RWPE2 (cell line): ENCODE data around the gene CHRND.

Experiments used
- ATAC-seq: fragments of 200-7000 bp; cut with Tn5 transposase; 3 replicates; pipeline ENCODE4 v1.9.1; 2021; ENCODE audit warnings: low read depth
- DNase-seq: peaks from one replicate; pipeline ENCODE4 v3.0.0-alpha.2; 2020; ENCODE audit warnings: low spot score
- H3K27ac ChIP-seq: fragments of 450-650 bp; 2 replicates; pipeline ENCODE4 v1.5.1; 2017; ENCODE audit warnings: mild to moderate bottlenecking; ENCODE audit not compliant: poor library complexity, severe bottlenecking
- H3K27me3 ChIP-seq: fragments of 250-450 bp; sonication (Bioruptor Pico); 2 replicates; pipeline ENCODE4 v1.5.1; 2021; ENCODE audit warnings: mild to moderate bottlenecking, moderate library complexity; ENCODE audit not compliant: insufficient read depth, poor library complexity, severe bottlenecking
- H3K36me3 ChIP-seq: fragments of 250-450 bp; sonication (Bioruptor Pico); 2 replicates; pipeline ENCODE4 v1.5.1; 2020; ENCODE audit warnings: low read depth, mild to moderate bottlenecking, moderate library complexity
- H3K4me1 ChIP-seq: fragments of 250-450 bp; sonication (Bioruptor Pico); 2 replicates; pipeline ENCODE4 v1.5.1; 2021; ENCODE audit warnings: mild to moderate bottlenecking, moderate library complexity; ENCODE audit not compliant: insufficient read depth, poor library complexity, severe bottlenecking
- H3K4me3 ChIP-seq: fragments of 250-450 bp; sonication (Bioruptor Pico); 2 replicates; pipeline ENCODE4 v1.5.1; 2021; ENCODE audit warnings: mild to moderate bottlenecking, moderate library complexity; ENCODE audit not compliant: severe bottlenecking
- H3K9me3 ChIP-seq: fragments of 250-450 bp; sonication (Bioruptor Pico); 2 replicates; pipeline ENCODE4 v1.5.1; 2021; ENCODE audit warnings: mild to moderate bottlenecking, moderate library complexity; ENCODE audit not compliant: severe bottlenecking
- TF ChIP-seq, protein P1 (sequence below): fragments of 450-650 bp; IDR thresholded peaks from one replicate; pipeline ENCODE4 v1.5.1; 2017; ENCODE audit warnings: mild to moderate bottlenecking, moderate library complexity; ENCODE audit not compliant: poor library complexity, severe bottlenecking

Gene CHRND

DNA sequence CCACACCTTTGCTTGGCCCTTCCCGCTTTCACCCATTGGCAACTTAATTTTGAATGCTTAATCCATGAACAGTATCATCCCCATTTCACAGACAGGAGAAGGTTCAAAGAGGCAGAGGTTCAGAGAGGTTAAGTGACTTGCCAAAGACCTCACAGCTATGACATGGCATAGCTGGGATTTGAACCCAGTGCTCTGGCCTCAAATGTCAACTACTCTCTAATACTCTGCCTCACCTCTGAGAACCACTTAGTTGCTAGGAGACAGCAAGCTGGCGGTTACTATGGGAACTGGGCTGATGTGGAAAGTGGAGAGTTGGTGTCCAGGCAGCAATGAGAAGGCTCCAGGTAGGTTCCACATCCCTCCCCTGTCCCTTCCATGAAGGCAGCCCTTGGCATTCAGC, 21.5 kb upstream of the CHRND start:
- Histone ChIP-seq H3K27ac (no peak overlapping the region), H3K9me3 (no peaks in the 10 kb centered on the region), H3K36me3 (no peaks in the 10 kb centered on the region), H3K4me3 (no peak overlapping the region), H3K27me3 (peaks cover 34% of the 10 kb centered on the region), H3K4me1 (no peaks in the 10 kb centered on the region)
- DNase-seq (no peak), ATAC-seq (no peak)
- TF ChIP-seq, protein P1, sequence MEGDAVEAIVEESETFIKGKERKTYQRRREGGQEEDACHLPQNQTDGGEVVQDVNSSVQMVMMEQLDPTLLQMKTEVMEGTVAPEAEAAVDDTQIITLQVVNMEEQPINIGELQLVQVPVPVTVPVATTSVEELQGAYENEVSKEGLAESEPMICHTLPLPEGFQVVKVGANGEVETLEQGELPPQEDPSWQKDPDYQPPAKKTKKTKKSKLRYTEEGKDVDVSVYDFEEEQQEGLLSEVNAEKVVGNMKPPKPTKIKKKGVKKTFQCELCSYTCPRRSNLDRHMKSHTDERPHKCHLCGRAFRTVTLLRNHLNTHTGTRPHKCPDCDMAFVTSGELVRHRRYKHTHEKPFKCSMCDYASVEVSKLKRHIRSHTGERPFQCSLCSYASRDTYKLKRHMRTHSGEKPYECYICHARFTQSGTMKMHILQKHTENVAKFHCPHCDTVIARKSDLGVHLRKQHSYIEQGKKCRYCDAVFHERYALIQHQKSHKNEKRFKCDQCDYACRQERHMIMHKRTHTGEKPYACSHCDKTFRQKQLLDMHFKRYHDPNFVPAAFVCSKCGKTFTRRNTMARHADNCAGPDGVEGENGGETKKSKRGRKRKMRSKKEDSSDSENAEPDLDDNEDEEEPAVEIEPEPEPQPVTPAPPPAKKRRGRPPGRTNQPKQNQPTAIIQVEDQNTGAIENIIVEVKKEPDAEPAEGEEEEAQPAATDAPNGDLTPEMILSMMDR = no peak

DNA sequence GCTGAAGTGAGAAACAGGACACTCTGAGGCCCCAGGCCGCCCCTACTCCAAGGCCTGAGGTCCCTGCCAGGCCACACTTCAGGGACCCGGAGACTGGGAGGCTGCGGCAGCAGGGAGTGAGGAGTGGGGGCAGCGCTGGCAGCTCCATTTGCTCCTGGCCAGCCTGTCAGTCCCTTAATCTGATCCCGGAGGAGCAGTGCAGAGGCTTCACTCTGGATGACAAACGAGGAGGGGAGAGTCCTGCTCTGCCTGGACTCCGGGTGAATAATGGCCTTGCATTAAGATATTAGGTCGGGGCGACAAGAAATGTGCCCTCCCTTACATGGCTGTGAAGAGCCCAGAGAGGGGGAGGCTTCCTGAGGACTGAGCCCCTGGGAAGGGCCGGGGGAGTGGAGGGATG, 20.1 kb upstream of the CHRND start:
- Histone ChIP-seq H3K9me3 (no peaks in the 10 kb centered on the region), H3K36me3 (no peaks in the 10 kb centered on the region), H3K27me3 (peaks cover 34% of the 10 kb centered on the region), H3K4me3 (no peak overlapping the region), H3K4me1 (no peaks in the 10 kb centered on the region), H3K27ac (no peak overlapping the region)
- peak; percentile 24; the same call in 1 of the 3 replicates for ATAC-seq
- TF ChIP-seq, protein P1 = no peak
- DNase-seq = no peak

DNA sequence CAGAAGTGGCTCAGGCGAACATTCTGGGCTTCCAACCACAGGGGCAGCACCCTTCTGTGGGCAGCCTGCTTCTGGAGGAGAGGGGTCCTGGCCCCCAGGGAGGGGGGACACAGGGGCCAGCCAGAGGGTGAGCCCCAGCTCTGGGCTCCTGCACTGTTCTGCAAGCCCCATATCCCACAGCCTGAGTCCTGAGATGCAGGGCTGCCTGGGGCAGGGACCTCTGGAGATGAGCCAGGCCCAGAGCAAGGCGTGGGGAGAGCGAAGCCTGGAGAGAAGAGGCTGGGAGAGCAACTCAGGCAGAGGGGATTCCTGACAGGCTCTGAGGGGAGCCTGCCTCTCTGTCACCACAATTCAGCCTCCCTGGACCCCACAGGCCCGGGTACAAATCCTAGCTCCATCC, 19.3 kb upstream of the CHRND start:
- Histone ChIP-seq H3K36me3 (no peaks in the 10 kb centered on the region), H3K4me3 (no peak overlapping the region), H3K27me3 (peaks cover 34% of the 10 kb centered on the region), H3K27ac (no peak overlapping the region), H3K9me3 (no peaks in the 10 kb centered on the region), H3K4me1 (no peaks in the 10 kb centered on the region)
- DNase-seq (no peak), ATAC-seq (peak; percentile 27; the same call in 1 of the 3 replicates)
- TF ChIP-seq, protein P1 = no peak

DNA sequence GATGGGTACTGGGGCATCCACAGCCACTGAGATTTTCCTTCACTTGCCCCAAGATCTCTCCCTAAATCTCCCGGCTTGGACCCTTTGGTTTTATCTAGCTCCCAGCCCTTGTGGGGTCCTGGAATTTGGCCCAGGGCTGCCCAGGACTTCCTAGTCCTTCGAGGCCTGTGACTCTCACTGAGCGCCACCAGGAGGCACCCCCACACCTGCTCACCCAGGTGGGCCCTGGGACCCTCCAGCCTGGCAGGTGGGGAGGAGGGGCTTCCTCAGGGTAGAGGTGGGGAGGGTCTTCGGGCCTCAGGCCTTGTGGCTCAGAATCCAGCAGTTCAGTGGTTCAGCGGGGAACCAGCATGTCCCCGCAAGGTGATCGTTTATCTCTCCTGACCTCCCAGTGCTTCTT, 17.7 kb upstream of the CHRND start:
- H3K4me1 ChIP-seq = no peaks in the 10 kb centered on the region
- ATAC-seq (no peak), DNase-seq (no peak)
- TF ChIP-seq, protein P1 = no peak
- no peak overlapping the region for H3K27ac ChIP-seq
- no peaks in the 10 kb centered on the region for H3K36me3 ChIP-seq
- H3K27me3 ChIP-seq = peaks cover 27% of the 10 kb centered on the region
- no peaks in the 10 kb centered on the region for H3K9me3 ChIP-seq
- H3K4me3 ChIP-seq = no peak overlapping the region

DNA sequence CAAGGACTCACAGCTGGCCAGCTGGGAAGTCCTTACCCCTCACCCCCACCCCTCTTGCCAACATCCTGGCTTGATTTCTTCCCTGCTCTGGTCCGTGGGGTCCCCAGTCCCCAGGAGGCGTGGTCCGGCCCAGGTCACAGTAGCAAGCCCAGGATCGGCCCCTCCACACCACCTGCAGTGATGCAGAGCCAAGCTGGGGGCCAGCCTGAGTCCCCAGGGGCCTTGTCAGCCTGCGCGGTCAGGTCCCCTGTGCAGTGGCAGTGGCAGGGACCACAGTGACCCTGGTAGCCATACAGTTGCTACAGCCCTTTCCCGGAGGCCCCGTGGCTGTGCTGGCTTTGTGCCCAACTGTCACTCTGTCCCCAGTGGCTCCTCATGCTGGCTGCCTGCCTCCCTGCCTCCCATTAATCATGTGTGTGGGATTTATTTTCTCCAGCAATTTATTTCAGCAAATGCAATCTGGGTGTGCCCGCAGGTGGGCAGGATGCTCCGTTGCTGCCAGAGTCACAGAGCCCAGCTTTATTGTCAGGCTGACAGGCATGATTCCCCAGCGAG, 14.5 kb upstream of the CHRND start:
- H3K4me1 ChIP-seq = no peaks in the 10 kb centered on the region
- H3K27ac ChIP-seq = no peak overlapping the region
- TF ChIP-seq, protein P1 = no peak
- no peak for DNase-seq
- H3K9me3 ChIP-seq = no peaks in the 10 kb centered on the region
- H3K36me3 ChIP-seq = no peaks in the 10 kb centered on the region
- no peaks in the 10 kb centered on the region for H3K27me3 ChIP-seq
- H3K4me3 ChIP-seq = no peak overlapping the region
- no peak for ATAC-seq
